NCI-H146 treated with DMSO at 0.1 percent for 48 hours (cell line): ENCODE results near the gene TRMT112.
A peak's percentile ranks its signal among the peaks of the same experiment; 100 is the strongest.

Experiments
- DNase-seq: peaks from one replicate; lab custom pipeline; 2025; ENCODE audit not compliant: unreplicated experiment; lab: John Stamatoyannopoulos, UW

TRMT112 gene

GRCh38 chr11:64351136-64351631 is 33.8 kb upstream of the TRMT112 start:
- no peak for DNase-seq

- DNase-seq = no peak
Observed at GRCh38 chr11:64349404-64349803, 32.0 kb upstream of the TRMT112 start.

- no peak for DNase-seq
Observed at GRCh38 chr11:64349025-64349387, 31.6 kb upstream of the TRMT112 start.

GRCh38 chr11:64348383-64349024 is 31.1 kb upstream of the TRMT112 start:
- no peak for DNase-seq

- no peak for DNase-seq
Observed at GRCh38 chr11:64347193-64347867, 30.0 kb upstream of the TRMT112 start.

GRCh38 chr11:64344787-64345186 is 27.4 kb upstream of the TRMT112 start:
- no peak for DNase-seq

- DNase-seq = no peak
Observed at GRCh38 chr11:64343767-64344559, 26.6 kb upstream of the TRMT112 start.

- no peak for DNase-seq
Observed at GRCh38 chr11:64342869-64343745, 25.7 kb upstream of the TRMT112 start.

- DNase-seq = peak; percentile 35
Observed at GRCh38 chr11:64341851-64342791, 24.8 kb upstream of the TRMT112 start.

- DNase-seq = no peak
Observed at GRCh38 chr11:64341429-64341828, 24.1 kb upstream of the TRMT112 start.

GRCh38 chr11:64340671-64341335 is 23.4 kb upstream of the TRMT112 start:
- DNase-seq = peak; percentile 5

GRCh38 chr11:64339754-64340408 is 22.5 kb upstream of the TRMT112 start, which contains the start of gene CCDC88B:
Gene CCDC88B (plus strand): TSS chr11:64340204. CDS start chr11:64340267, 63 bp downstream.
- no peak for DNase-seq

- no peak for DNase-seq
Observed at GRCh38 chr11:64339286-64339685, 21.9 kb upstream of the TRMT112 start.

GRCh38 chr11:64338716-64339115 is 21.4 kb upstream of the TRMT112 start:
- DNase-seq = no peak

GRCh38 chr11:64337538-64338249 is 20.3 kb upstream of the TRMT112 start:
- DNase-seq = no peak

- peak; percentile 71 for DNase-seq
Observed at GRCh38 chr11:64334764-64335735, 17.7 kb upstream of the TRMT112 start.

GRCh38 chr11:64333556-64333955 is 16.2 kb upstream of the TRMT112 start:
- no peak for DNase-seq
